Muscle of back (tissue), 11 donors: ENCODE measurements around the gene THTPA. TPM values are rescaled to one million over a fixed set of nuclear protein-coding genes. Genes with fewer than 3 reads are reported as not detected.

Experiments used
- DNase-seq, 3 donors: peaks; one replicate each; pipeline versions ENCODE4 v3.0.0 to v3.0.0-alpha.2; 2013
- polyA plus RNA-seq, 10 donors: library from polyadenylated mRNA; unstranded; fragments of 120-200 nt; gene quantifications; one replicate each; pipeline ENCODE4 v1.2.1, GENCODE V29; 2013; ENCODE audit not compliant: insufficient read length in 10 of 10

THTPA gene
- polyA plus RNA-seq, 10 donors = 9.9 to 15.6 (median 12.0) TPM

DNA sequence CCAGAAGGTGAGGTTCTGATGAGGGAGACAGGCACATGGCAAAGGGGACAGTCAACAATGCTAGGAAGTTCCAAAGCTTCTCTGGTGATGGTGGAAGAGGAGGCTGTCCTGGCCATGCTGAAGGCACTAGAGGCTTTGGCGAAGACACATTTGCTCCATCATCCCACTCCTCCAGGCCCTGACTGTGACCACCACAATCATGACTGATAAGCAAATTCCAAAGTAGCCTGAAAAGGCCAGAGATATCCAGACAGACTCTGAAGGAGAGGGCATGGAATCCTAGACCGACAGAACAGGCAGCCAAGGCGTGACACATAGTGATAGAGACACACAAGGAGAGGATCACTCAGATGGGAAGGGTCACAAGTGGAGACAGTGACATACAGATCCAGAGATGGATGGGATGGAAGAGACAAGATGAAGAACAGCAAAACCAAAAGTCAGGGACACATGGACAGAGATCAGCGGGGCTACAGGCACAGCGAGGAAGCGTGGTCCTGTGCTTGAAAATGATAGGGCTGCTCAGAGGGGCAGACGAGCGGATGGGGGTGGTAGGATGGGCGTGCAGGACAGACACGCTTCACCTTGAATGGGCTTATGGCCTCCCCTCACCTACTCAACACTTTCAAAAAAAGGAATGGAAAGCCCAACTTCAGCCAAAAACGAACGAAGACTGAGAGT, 5.8 kb upstream of the THTPA start:
- DNase-seq = no peak

DNA sequence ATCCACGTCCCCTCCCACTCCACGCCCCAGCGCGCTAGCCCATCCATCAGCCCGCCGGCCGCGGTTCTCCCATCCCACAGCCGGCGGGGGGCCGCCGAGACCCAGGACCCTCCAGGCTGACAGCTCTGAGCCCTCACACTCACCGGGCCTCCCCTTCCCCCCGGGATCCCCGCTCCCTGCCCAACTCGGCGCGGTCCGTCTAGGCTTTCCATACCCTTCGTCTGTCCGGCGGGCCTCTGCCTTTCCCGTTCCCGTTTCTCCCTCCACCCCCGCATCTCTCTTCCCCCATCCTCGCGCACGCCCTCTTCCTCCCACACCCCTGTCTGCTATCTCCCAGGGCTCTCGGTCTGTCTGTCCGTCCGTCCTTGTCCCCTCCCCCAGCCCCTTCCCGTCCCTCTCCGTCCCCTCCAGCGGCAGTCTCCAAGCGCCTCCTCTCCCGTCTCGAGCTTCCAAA, 5.2 kb upstream of the THTPA start:
- DNase-seq = peak in 1 of 3 donors; percentile 23

DNA sequence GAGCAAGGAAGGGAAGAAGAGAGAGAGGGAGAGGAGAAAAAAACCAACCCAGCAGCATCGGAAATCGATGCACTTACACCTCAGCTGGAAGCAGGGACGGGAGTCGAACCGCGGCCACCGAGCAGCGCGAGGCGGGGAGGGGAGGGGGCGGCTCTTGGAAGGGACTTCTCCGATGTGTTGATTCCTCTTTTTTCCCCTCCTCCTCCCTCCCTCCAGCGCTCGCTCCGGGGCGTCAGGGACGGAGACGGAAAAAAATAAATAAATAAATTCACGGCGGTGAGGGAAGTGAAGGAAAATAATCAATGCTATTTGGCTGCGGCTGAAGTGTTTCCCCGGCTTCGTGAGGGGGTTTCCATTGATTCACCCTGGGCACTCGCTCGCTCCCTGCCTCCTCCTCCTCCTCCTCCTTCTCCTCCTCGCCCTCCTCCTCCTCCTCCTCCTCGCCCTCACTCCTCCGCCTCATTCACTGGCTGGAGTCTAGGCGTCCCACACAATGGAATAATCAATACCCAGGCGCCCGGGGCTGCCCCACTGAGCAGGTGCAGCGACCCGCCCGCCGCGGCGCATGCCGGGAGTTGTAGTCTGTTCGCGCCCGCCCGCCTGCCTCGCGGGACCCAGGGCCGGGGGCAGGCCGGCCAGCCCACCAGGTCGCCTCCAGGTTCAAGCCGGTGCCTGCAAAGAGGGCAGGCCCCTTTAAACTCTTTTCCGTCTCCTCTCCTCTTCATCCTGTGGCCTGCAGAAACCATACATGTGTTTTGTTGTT, 4.6 kb upstream of the THTPA start, which contains the start of gene ZFHX2:
ZFHX2 (minus strand) TSS at position 500 of the 763 bp plus-strand sequence. CDS start 16,440 bp downstream, outside the sequence.
- DNase-seq = peak; percentile 39 to 84 (median 71)

DNA sequence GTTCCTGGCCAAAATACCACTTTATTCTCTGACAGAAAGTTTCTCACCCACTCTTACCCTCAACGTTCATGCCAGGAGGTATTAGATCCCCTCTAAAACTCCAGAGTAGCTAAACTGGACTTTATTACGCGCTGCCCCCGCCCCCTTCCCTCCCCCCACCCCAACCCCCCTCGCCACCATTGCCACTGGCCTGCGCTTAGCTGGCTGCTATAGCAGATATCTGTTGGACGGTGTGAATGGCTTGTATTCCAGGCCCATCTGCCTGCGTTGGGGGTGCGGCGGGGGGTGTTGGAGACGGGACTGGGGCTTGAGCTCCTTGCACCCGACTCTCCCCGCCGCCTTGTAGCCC, 564 bp upstream of the THTPA start:
- DNase-seq = no peak

DNA sequence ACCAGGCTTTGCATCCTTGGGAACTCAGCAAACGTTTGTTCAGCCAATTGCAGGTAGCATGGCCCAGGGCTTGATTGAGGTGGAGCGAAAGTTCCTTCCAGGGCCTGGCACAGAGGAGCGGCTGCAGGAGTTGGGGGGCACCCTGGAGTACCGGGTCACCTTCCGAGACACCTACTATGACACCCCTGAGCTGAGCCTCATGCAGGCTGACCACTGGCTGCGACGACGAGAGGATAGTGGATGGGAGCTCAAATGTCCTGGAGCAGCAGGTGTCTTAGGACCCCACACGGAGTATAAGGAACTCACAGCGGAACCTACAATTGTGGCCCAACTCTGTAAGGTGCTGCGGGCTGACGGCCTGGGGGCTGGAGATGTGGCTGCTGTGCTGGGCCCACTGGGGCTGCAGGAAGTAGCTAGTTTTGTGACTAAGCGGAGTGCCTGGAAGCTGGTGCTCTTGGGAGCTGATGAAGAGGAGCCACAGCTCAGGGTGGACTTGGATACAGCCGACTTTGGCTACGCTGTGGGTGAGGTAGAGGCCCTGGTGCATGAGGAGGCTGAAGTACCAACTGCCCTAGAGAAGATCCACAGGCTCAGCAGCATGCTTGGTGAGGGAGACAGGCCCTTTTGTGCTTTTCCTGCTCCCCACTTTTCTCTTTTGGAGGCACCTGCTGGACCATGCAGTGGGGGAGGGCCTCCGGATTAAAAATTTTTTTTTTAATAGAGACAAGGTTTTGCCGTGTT, 799 bp downstream of the THTPA start:
- no peak for DNase-seq

DNA sequence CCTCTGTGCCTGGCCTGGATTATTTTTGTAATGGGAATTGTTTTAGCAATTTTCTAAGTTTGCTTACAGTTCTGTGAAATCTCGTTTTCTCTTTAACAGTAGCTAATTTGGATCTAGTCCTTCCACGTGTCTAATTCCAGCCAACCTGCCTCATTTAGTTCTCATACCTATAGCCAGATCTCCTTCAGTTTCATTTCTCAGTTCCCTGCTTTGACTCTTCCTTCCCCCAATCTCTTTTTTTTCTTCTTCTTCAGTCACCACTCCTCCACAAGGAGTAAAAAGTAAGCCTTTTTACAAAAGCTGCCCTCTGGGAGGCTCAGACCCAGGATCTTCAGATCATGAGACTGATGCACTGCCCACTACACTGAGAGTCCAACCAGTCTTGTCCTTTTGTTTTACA, 1.4 kb downstream of the THTPA start:
- DNase-seq = no peak

DNA sequence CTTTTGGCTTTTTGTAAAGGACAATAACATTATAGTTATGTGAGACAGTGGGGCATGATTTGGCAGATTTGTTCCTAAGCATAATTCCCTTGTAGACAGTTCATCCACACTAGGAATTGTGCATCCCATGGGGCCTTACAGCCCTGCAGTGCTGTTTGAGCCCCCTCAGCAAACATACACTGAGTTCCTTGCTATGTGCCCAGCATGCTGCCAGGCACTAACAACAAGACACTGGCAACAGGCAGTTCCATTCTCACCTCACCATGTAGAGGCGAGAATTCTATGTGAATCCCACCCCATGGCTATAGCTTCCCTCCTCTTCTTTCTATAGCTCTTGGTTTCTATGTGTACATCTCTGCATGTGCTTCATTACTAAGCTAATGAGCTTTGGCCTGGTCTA, 1.9 kb downstream of the THTPA start:
- DNase-seq = no peak

DNA sequence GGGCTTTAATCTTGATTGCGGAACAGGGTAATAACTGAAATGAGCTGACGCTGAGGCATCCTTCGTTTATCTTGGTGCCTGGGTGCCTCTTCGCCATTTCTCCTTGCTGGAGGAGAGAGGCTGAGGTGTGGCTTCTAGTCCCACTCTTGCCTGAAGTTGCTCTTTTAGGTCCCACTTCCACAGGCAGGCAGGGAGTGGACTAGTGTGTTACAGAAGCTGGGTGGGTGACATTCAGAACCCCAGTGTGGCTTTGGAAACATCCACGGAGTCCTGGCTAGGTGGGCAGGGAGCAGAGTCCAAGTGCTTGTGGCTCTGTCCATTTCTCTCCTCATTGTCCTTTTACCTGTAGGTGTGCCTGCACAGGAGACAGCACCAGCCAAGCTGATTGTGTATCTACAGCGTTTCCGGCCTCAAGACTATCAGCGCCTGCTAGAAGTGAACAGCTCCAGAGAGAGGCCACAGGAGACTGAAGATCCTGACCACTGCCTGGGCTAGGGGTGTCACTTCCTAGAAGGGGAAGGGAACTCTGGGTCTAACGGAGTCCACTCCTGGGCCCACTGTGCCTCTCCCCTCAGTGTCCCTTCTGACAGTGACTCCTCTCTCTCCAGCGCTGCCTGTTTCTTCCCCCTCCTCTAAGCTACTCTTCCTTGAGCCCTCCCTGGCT, 2.4 kb downstream of the THTPA start:
- DNase-seq = no peak

DNA sequence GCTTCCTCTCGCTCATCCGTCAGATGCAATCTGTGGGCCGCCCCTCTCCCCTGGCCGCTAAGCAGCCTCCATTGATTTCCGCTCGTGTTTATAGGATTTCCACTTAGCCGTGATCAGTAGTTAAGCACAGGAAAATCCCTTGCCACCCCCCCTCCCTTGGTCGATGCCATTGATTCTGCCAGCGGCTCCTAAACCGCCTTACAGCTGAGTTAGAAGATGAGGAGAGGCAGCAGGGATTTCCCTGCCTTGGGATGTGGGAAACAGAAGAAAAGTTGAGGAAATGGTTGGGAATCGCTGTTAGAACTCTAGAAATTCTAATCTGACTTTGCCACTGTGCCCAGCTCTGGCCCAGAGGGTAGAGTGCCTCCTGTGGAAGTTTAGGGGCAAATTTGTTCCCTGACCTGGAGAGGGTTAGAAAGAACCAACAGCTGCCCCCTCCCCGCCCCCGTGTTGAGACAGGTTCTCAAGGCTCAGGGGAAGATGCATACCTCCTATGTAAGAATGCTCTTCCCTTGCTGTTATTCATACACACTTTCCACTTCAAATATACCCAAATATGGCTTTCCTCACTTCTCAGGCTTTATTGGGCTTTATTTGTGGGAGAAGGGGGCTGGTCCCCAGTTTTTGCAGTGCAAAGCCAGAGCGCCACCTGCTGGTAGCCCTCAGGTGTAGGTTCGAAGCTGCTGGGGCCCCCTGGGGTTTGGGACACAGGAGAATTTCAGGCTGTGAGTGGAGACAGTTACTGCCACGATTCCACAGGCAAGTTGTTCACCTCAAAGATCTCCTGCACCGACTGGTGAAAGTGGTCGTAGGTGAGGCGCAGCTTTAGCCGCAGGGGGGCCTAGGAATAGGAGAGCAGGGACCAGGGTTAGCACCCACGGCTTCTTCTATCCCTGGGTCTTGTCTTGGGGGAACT, 3.2 kb downstream of the THTPA start:
- no peak for DNase-seq

DNA sequence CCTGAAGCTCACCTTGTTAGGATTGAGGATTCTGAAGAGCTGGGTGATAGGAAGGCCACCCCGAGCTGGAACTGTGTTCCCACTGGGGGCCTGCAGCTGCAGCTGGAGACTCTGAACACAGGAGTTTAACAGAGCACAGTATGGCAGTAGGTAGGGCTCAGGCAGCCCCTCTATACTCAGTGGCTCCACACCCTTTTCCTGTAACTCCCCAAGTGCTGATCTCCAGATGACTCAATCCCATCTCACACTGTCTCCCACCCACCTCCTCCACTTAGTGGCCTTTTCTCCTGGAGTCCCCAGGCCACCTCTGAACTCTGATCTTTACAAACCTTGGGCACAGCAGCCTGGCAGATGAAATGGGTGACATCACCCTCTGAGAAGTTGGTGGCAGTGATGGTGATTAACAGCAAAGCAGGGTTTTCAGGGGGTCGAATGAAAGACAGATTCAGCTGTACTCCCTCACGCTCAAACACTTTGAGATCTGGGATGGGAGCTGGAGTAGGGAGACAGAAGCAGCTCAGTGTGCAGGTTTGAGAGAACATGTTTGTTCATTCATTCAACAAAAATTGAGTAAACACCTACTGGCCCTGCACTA, 4.0 kb downstream of the THTPA start:
- DNase-seq = no peak

DNA sequence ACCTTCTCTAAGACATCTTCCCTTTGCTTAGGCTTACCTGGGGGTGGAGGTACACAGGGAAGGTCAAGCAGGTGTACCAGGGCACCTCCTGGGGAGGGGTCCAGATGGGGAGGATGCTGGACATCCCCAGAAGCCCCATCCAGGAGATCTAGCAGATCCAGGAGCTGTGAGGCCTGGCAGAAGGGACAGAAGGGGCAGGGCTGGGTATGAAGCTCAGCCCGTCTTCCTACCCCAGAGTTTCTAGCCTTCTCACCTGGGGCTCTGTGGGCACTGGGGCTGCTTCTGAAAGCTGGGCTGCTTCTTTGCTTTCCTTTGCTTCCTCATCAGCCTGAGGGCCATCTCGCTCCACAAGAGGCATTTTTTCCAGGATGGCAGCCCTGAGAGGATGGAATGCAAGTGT, 5.2 kb downstream of the THTPA start:
- no peak for DNase-seq

DNA sequence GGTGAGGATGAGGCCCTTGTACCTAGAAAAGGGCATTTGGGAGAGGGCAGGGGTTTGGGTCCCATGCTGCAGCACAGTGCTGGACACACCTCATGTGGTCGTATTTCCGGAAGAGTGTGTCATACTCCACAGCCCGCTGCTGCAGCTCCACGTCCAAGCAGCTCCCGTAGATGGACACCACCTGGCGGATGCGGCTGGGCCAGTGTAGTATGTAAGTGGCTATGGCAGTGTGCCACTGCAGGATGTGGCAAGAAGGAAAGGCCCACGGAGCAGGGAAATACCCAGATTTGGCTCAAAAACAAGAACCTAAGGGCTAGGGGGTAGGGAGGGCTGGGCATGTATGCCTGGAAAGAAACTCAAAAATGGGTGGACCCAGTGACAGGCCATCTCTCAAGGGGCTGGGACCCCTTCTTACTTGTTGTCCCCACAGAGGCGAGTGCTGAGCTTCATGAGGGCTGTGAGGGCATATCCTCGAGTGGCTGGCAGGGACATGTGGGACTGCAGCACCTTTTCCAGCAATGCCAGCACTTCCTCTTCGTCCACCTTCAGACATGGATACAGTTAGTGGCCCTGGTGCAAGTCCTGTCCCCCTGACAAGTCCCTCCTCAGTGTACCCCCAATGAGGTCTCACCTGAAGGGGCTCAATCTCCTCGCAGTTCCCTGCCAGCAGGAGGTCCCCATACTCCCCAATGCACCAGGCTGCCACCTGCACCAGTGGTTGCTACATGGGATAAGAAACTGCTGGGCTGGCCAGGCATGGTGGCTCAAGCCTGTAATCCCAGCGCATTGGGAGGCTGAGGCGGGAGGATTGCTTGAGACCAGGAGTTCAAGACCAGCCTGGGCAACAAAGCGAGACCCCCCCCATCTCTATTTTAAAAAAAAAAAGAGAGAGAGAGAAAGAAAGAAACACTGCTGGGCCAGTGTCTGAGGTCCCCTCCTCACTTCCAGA, 6.1 kb downstream of the THTPA start:
- no peak for DNase-seq

DNA sequence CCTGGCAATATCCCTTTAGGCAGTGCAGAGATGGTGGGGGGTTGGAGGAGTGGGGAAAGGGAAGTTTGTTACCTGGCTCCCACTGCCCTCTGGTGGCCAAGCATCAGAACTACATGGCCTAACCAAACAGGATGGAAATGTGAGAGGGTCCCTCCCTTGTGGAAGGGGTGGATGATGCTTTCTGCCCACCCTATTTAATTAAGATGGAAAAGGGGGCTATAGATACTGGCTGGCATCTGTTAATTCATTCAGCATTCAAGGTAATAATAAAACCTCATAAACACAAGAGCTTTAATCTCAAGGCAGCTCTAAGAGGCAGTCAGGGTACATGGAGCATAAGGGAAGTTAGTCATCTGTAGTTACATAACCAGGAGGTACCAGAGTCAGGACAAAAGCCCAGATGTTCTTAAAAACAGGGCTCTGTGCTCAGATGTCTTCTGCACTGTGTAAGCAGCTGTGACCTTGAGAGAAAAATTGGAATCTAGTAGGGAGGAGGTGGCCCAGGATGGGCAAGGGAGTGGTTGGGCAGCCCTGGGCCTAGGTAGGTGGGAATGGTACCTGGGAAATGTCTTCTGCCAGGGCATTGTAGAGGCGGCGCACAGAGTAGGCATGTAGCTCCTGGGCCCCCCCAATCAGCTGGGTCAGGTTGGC, 6.9 kb downstream of the THTPA start:
- DNase-seq = peak; percentile 33 to 70 (median 58)

DNA sequence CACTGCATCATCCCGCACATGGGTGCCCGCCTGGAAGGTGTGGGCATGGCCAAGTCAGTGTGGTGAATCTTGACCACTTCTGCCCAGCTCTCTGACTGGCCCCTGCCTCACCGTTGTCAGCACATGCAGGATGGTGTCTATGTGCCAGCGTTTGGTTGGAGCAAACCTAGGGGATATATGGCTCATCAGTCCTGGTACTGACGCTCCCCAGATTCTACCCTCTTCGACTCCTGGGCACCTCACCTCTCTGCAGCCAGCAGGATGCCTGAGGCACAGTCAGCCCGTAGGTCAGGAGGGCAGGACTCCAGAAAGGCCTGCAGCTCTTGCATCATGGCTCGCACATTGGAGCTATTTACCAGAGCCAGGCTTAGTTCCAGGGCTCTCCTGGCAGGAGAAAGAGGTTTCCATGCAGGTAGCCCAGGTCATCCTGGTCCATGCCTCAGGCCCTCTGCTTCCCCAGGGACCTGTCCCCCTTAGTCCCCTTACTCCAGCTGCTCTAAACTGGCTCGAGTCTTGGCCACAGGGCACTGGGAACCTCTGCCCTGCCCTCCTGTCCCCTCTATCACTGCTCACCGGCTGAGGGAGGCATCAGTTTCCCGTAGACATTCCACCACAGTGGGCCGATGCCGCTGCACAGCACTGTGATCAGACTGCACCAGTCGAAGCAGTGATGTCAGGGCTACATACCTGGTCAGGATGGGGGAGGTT, 7.6 kb downstream of the THTPA start:
- DNase-seq = no peak

DNA sequence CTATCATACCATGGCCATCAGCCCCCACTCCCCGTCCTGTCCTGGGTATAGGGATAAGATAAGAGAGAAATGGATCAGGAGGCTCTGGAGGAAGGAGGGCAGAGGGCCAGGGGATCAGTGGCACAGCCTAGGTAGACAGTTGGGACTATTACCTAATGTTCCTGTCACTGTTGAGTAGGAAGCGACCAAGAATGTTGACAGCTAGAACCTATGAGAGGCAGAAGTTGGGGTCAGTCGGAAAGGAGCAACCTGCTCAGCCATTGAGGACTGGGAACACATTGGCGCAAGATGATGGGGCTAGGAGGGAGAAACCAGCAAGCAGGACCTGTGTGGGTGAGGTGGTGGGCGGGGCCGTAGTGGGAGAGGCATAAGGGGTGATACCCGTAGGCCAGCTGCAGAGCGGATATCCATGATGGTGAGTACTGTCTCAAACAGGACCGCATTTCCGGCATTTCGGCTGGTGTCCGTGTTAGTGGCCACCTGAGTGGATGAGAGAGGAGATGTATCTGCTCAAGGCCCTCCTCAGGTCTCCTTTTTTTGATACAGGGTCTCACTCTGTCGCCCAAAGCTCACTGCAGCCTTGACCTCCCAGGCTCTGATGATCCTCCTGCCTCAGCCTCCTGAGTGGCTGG, 8.2 kb downstream of the THTPA start:
- DNase-seq = no peak

DNA sequence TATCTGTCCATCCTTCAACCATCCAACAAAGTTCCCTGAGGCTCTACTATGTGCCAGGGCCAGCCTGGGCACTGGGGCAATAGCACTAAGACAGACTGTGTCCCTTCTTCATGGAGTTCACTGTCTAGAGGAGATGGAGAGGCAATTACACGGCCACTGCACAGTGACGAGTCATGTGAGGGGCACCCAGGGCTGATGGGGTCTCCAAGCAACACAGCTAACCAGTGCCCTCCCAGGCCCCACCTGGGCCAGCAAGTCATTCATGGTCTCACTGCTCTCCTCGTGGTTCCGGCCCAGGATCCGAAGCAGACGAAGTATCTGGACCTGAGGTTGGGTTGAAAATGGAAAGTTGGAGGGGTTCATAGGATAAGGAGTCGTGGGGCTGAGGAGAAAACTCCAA, 8.8 kb downstream of the THTPA start:
- DNase-seq = no peak

DNA sequence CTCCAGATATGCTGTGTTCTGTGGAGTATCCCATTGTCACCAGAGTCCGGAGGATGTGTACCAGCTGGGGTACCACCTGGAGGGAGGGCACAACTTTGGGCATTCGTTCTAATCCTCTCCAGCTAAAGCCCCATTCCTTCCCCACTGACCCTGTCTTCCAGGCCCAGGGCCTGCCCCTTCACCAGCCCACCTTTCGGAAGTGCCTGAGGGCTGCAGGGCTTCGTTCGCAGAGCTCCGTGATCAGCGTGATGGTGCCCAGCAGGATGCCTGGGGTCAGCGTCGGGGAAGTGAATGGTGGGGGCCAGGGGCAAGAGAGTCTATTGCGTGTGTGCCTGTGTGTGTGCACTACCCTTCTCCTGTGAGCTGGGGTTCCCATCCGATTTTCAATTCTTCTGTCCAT, 9.6 kb downstream of the THTPA start:
- no peak for DNase-seq
